ENCODE data around the gene C2orf92. TPM values are rescaled to one million over a fixed set of nuclear protein-coding genes. Genes with fewer than 3 reads are reported as not detected.

The C2orf92 gene
- total and polyA plus RNA-seq, 5 donors, result 3.8 to 8.3 (median 5.1) TPM

DNA sequence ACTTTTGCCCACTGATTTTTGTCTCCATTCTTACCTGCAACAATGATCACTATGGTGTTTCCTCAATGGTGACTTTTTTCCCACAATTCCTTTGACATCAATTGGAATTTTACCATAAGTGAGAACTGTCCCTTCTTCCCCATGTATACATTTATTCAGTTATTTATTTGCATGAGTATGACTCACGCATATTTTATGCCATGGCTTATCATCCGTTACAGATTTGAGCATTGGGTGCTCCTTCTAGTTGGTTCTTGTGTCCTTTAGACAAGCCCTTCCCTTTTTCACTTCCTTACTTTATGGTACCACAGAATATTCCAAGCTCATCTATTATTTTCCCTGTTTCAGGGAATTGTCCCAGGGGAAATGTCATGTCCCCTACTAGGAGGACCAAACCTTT is 16.0 kb upstream of the C2orf92 start:
- 92% methylated on average over 2 of the region's 2 CpGs for WGBS
- Histone ChIP-seq H3K4me1 (ENCODE audit: control insufficient read depth, insufficient read depth, low read length) (no peaks in the 10 kb centered on the region), H3K27me3 (ENCODE audit: control insufficient read depth, insufficient read depth) (no peaks in the 10 kb centered on the region), H3K4me3 (ENCODE audit: low read length) (no peak overlapping the region), H3K27ac (ENCODE audit: low read length) (no peak overlapping the region), H3K9me3 (ENCODE audit: control insufficient read depth, low read length) (no peaks in the 10 kb centered on the region)
- intact Hi-C loops (cut with DNase I), result no loop called here
- DNase-seq (no peak), ATAC-seq (no peak)

DNA sequence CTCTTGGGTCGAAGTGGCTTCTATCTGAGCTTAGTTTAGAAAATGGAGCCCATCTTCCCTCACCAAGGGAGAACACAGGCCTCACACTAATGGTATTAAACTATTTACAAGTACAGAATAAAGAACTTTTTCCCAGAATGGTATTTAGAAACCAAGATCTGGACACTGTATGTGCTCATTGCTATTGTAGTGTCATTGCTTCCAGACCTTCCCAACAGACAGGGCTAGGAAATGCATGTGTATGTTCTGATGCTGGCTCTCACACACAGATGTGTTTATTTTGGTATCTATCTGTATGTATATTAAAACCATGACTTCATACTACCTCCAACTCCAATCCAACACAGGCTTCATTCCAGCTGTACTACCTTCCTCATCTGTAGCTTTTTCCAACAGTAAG is 15.6 kb upstream of the C2orf92 start:
- H3K4me1 ChIP-seq (ENCODE audit: control insufficient read depth, insufficient read depth, low read length), result no peaks in the 10 kb centered on the region
- H3K27ac ChIP-seq (ENCODE audit: low read length), result no peak overlapping the region
- no peaks in the 10 kb centered on the region for H3K9me3 ChIP-seq (ENCODE audit: control insufficient read depth, low read length)
- no peaks in the 10 kb centered on the region for H3K27me3 ChIP-seq (ENCODE audit: control insufficient read depth, insufficient read depth)
- WGBS, result 99% methylated on average over 1 of the region's 1 CpG
- no peak overlapping the region for H3K4me3 ChIP-seq (ENCODE audit: low read length)
- intact Hi-C loops (cut with DNase I), result no loop called here
- DNase-seq (no peak), ATAC-seq (no peak)

DNA sequence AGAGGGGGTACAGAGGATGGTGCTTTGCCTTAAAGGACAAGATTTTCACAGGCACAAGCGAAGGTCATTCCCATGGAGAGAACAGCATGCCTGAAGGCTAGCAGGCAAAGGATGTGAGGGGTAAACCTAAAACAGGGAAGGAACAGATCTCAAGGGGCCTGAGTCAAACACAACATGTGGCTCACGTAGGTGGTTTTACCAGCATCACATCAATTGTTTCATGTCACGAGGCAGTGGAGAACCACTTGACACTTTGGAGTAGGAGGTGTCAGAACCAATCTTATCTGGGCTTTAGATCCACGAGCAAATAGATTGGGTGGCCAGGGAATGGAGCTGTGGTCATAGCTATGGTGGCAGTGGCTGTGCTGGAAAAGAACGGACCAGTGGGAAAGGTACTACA is 15.2 kb upstream of the C2orf92 start:
- H3K27me3 ChIP-seq (ENCODE audit: control insufficient read depth, insufficient read depth), result no peaks in the 10 kb centered on the region
- no peaks in the 10 kb centered on the region for H3K9me3 ChIP-seq (ENCODE audit: control insufficient read depth, low read length)
- 86% methylated on average over 5 of the region's 5 CpGs for WGBS
- H3K4me1 ChIP-seq (ENCODE audit: control insufficient read depth, insufficient read depth, low read length), result no peaks in the 10 kb centered on the region
- no peak overlapping the region for H3K4me3 ChIP-seq (ENCODE audit: low read length)
- ATAC-seq, result no peak
- DNase-seq, result no peak
- no peak overlapping the region for H3K27ac ChIP-seq (ENCODE audit: low read length)
- intact Hi-C loops (cut with DNase I), result no loop called here

DNA sequence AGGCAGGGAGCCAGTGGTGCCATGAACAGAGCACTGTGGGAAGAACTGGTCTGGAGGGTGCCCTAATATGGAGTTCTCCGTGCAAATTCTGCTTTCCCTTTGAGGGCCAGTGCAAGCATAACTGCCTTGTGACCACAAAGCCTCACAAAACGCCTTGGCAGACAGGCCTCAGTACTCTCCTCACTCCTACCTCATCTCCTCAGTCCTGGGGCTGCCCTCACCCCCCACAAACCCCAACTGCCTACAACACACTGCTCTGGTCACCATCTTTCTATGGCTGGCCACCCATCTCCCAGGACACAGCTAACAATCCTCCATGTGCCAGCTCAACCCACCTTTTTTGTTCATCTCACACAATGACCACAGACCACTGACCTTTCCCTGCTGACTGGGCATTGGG is 14.7 kb upstream of the C2orf92 start:
- no peak overlapping the region for H3K27ac ChIP-seq (ENCODE audit: low read length)
- intact Hi-C loops (cut with DNase I), result no loop called here
- no peaks in the 10 kb centered on the region for H3K9me3 ChIP-seq (ENCODE audit: control insufficient read depth, low read length)
- H3K4me3 ChIP-seq (ENCODE audit: low read length), result no peak overlapping the region
- H3K4me1 ChIP-seq (ENCODE audit: control insufficient read depth, insufficient read depth, low read length), result no peaks in the 10 kb centered on the region
- DNase-seq, result no peak
- H3K27me3 ChIP-seq (ENCODE audit: control insufficient read depth, insufficient read depth), result no peaks in the 10 kb centered on the region
- WGBS, result 94% methylated on average over 2 of the region's 2 CpGs
- no peak for ATAC-seq

DNA sequence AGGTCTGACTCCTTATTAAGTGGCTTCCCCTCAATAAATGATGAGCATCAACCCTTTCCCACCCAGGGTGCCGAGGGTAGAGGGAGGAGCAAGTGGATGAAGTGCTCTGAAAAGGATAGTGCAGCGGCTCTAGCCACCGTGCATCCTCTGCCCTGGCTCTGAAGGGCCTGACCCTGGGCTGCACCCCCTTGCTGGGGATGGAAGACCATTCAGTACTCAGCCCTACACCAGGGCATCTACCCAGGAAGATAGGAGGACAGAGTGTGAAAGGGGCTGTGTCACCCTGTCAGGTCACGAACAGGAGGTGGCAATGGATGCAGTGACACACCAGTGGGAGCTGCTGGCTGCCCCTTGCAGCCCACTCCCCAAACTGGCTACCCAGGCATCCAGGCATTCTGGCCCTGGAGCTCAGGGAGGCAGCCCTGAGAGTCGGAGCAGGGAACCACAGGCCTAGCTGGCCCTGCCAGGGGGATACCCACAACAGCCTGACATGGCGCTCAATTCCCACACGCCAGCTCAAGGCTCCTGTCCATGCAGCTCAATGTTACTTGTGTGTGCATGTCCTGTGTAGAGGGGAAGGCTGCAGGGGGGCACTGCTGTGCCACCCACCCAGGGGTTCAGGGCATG is 13.3 kb upstream of the C2orf92 start:
- intact Hi-C loops (cut with DNase I), result no loop called here
- no peaks in the 10 kb centered on the region for H3K9me3 ChIP-seq (ENCODE audit: control insufficient read depth, low read length)
- H3K4me1 ChIP-seq (ENCODE audit: control insufficient read depth, insufficient read depth, low read length), result no peaks in the 10 kb centered on the region
- no peaks in the 10 kb centered on the region for H3K27me3 ChIP-seq (ENCODE audit: control insufficient read depth, insufficient read depth)
- ATAC-seq, result no peak
- H3K4me3 ChIP-seq (ENCODE audit: low read length), result no peak overlapping the region
- DNase-seq, result no peak
- 93% methylated on average over 7 of the region's 7 CpGs for WGBS
- no peak overlapping the region for H3K27ac ChIP-seq (ENCODE audit: low read length)

DNA sequence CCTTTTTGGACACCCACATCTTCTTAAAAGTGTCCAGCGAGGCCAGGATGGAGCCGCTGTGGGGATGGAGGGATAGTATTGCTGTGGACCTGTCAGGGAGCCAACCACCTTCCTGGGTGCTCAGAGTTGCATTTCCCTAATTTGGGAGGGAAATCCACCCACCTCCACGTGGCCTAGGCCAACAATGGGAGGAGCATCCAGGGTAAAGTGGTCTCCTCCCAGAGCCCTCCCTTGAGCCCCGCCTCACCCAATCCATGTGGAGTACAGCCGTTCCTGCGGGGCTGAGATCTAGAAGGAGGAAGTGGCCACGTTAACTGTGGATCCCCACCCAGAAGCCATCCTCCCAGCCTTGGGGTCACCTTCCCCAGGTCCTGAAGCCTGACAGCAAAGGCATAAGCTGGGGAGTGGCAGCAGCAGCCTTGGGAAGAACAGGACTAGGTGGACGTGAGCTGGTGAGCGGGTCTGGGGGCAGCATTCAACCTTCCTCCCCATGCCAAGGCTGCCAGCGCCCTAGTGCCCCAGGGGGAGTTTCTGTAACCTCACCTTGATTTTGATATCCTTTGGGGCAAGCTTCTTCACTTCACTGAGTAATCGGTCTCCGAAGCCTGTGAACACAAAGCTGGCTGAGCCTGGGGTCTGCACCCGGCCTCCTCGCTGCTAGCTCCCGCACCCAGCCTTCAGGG is 12.5 kb upstream of the C2orf92 start:
- H3K27me3 ChIP-seq (ENCODE audit: control insufficient read depth, insufficient read depth), result no peaks in the 10 kb centered on the region
- no peak overlapping the region for H3K4me3 ChIP-seq (ENCODE audit: low read length)
- no peaks in the 10 kb centered on the region for H3K4me1 ChIP-seq (ENCODE audit: control insufficient read depth, insufficient read depth, low read length)
- 80% methylated on average over 15 of the region's 15 CpGs for WGBS
- intact Hi-C loops (cut with DNase I), result no loop called here
- ATAC-seq, result no peak
- DNase-seq, result no peak
- no peaks in the 10 kb centered on the region for H3K9me3 ChIP-seq (ENCODE audit: control insufficient read depth, low read length)
- H3K27ac ChIP-seq (ENCODE audit: low read length), result no peak overlapping the region

DNA sequence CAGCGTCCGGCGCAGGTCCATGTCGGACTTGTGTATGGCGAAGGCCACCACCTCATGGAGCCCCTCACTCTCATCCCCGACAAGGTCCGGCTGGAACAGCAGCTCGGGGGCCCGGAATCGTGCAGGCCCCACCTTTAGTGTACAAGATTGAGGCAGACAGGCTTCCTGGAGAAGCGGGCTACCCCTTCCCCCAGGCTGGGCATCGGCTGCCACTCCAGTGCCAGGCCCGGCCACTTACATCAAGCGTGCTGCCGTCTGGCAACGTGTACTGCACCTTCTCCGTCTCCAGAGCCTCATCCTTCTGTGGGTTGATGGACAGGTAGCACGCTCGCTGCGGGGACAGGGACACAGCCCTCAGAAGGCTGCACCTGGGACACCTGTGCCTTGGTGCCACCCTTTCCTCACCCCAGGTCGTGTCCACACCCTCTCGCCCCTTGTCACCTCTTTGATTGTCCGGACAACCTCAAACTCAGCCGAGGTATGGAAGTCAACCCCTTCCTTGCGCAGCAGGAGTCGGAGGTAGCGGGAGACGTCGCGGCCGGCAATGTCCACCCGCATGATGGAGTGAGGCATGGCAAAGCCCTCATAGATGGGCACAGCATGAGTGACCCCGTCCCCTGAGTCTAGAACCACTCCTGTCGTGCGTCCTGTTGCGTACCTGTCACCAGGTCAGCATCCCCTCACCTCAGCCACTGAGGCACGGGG is 11.4 kb upstream of the C2orf92 start:
- no peak overlapping the region for H3K4me3 ChIP-seq (ENCODE audit: low read length)
- intact Hi-C loops (cut with DNase I), result no loop called here
- H3K27me3 ChIP-seq (ENCODE audit: control insufficient read depth, insufficient read depth), result no peaks in the 10 kb centered on the region
- 92% methylated on average over 37 of the region's 37 CpGs for WGBS
- no peak overlapping the region for H3K27ac ChIP-seq (ENCODE audit: low read length)
- peaks cover 3% of the 10 kb centered on the region for H3K4me1 ChIP-seq (ENCODE audit: control insufficient read depth, insufficient read depth, low read length)
- DNase-seq (no peak), ATAC-seq (no peak)
- no peaks in the 10 kb centered on the region for H3K9me3 ChIP-seq (ENCODE audit: control insufficient read depth, low read length)

DNA sequence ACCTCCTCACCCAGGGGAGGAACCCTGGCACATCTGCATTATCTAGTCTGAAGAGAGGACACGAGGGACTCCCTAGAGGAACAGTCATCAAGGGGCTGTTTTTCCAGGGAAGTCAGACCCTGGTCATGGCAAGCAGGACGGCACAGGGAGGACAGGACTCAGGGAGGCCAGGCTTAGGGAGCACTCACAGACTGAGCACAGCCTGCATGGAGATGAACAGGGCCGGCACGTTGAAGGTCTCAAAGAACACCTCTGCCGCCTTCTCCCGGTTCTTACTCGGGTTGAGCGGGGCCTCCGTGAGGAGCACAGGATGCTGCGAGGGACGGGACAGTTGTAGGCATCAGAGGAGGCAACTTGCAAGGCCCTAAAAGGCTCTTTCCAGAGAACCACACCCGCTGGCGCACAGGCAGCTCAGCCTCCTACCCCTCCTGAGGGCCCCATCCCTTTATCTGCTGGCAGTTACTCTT is 10.8 kb upstream of the C2orf92 start:
- no peaks in the 10 kb centered on the region for H3K27me3 ChIP-seq (ENCODE audit: control insufficient read depth, insufficient read depth)

DNA sequence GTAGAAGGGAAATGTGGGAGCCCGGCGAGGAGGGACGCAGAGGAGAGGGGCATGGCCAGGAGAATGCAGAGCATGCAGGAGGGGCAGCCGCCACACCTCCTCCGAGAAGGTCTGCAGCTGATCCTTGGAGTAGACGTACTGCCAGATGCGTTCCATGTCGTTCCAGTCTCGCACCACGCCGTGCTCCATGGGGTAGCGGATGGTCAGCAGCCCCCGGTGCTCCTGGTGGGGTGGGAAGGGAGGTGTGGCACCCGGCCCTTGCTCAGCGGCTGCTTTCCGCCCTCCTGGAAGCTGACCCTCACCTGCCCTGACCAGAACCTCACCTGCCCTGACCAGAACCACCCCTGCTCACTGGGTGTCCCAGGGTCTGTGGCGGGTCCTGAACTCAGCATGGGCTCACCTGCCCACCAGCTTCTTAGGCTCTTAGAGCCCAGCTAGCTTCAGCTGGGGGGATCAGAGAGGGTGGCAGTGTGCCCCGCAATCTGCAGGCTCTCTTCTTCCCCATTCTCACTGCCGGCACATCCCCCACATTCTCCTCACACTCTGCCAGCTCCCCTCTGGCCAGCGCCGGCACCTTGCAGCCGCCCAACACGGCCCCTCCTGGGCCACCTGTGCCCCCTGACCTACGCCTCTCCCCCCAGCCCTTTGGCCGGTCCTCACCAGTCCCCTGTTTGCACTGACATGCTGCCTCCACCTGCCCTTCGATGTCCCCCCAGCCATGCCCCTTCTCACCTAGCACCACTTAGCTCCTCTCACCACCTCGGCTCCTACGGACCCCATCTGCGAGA is 10.1 kb upstream of the C2orf92 start:
- Histone ChIP-seq H3K9me3 (ENCODE audit: control insufficient read depth, low read length) (no peaks in the 10 kb centered on the region), H3K27ac (ENCODE audit: low read length) (no peak overlapping the region), H3K4me1 (ENCODE audit: control insufficient read depth, insufficient read depth, low read length) (peaks cover 3% of the 10 kb centered on the region), H3K4me3 (ENCODE audit: low read length) (no peak overlapping the region), H3K27me3 (ENCODE audit: control insufficient read depth, insufficient read depth) (no peaks in the 10 kb centered on the region)
- ATAC-seq, result no peak
- 89% methylated on average over 29 of the region's 29 CpGs for WGBS
- no peak for DNase-seq
- intact Hi-C loops (cut with DNase I), result no loop called here

More for the DNA sequence above, 10.8 kb upstream of the C2orf92 start:
- Histone ChIP-seq H3K4me1 (ENCODE audit: control insufficient read depth, insufficient read depth, low read length) (peaks cover 3% of the 10 kb centered on the region), H3K9me3 (ENCODE audit: control insufficient read depth, low read length) (no peaks in the 10 kb centered on the region), H3K4me3 (ENCODE audit: low read length) (no peak overlapping the region), H3K27ac (ENCODE audit: low read length) (no peak overlapping the region)
- no peak for ATAC-seq
- intact Hi-C loops (cut with DNase I), result no loop called here
- DNase-seq, result no peak
- WGBS, result 73% methylated on average over 13 of the region's 13 CpGs

DNA sequence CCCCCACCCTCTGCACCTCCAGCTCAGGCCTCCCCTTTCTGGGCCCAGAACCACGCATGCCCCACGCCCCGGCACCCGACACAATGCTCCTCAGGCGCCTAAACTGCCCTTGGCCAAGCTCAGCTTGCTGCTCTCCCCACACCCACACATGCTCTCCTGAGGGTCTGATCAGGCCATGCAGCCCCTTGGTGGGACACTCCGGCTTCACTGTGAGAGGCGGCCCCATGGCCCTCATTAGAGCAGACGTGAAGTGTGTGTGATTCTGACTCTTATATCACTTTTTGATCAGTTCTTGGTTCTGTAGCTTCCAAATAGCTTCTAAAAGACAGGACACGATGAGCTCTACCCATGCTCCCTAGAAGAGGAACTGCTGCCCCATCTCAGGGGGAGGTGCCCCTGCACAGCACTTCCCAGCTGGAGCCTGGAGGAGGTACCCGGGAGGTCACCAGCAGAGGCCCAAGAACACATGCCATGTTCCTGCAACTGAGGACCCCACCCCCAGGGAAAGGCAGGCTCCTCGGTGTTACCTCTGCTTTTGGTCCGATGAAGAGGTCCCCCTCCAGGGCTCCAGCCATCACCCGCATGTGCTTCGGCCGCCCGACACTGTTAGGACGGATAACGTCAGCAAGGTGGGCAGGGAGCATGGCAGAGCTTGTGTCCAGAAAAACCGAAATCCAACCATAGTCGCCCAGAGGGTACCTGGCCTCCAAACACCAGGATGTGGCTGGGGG is 9.3 kb upstream of the C2orf92 start:
- no peak overlapping the region for H3K27ac ChIP-seq (ENCODE audit: low read length)
- intact Hi-C loops (cut with DNase I), result no loop called here
- 94% methylated on average over 20 of the region's 20 CpGs for WGBS

More for the DNA sequence above, 9.3 kb upstream of the C2orf92 start:
- no peaks in the 10 kb centered on the region for H3K9me3 ChIP-seq (ENCODE audit: control insufficient read depth, low read length)
- no peak overlapping the region for H3K4me3 ChIP-seq (ENCODE audit: low read length)
- no peak for ATAC-seq
- H3K4me1 ChIP-seq (ENCODE audit: control insufficient read depth, insufficient read depth, low read length), result peaks cover 3% of the 10 kb centered on the region
- no peaks in the 10 kb centered on the region for H3K27me3 ChIP-seq (ENCODE audit: control insufficient read depth, insufficient read depth)
- DNase-seq, result no peak
